Ishikawa (cell line): Measurements from ENCODE around the gene GZMA.

Experiments
- CREB1 ChIP-seq: IDR thresholded peaks from 2 replicates; pipeline ENCODE4 v1.6.1; 2012; ENCODE audit warnings: low read depth
- EGR1 ChIP-seq: IDR thresholded peaks from 2 replicates; pipeline ENCODE4 v1.6.1; 2012
- EP300 ChIP-seq: IDR thresholded peaks from 2 replicates; pipeline ENCODE4 v1.6.1; 2012; ENCODE audit warnings: borderline replicate concordance
- FOXM1 ChIP-seq: IDR thresholded peaks from 2 replicates; pipeline ENCODE4 v1.6.1; 2012; ENCODE audit warnings: low read depth, borderline replicate concordance
- MAX ChIP-seq: IDR thresholded peaks from 2 replicates; pipeline ENCODE4 v1.6.1; 2012
- NFIC ChIP-seq: IDR thresholded peaks from 2 replicates; pipeline ENCODE4 v1.6.1; 2012
- RAD21 ChIP-seq: IDR thresholded peaks from 2 replicates; pipeline ENCODE4 v1.6.1; 2012; ENCODE audit warnings: low read depth
- REST ChIP-seq: IDR thresholded peaks from 2 replicates; pipeline ENCODE4 v1.6.1; 2012; ENCODE audit warnings: low read depth, mild to moderate bottlenecking
- TCF12 ChIP-seq: IDR thresholded peaks from 2 replicates; pipeline ENCODE4 v1.6.1; 2012; ENCODE audit warnings: low read depth
- TEAD4 ChIP-seq: IDR thresholded peaks from 2 replicates; pipeline ENCODE4 v1.6.1; 2012
- USF1 ChIP-seq: IDR thresholded peaks from 2 replicates; pipeline ENCODE4 v1.6.1; 2012
- YY1 ChIP-seq: IDR thresholded peaks from 2 replicates; pipeline ENCODE4 v1.6.1; 2012; ENCODE audit warnings: low read depth
- ZBTB7A ChIP-seq: IDR thresholded peaks from 2 replicates; pipeline ENCODE4 v1.6.1; 2012; ENCODE audit warnings: low read depth

- TF ChIP-seq FOXM1 (no peak), MAX (no peak), EP300 (no peak), CREB1 (no peak), RAD21 (no peak), USF1 (no peak), EGR1 (no peak), TCF12 (no peak), TEAD4 (no peak), ZBTB7A (no peak), NFIC (no peak), YY1 (no peak), REST (no peak)
Measured at GRCh38 chr5:55104036-55104772, 1.8 kb downstream of the GZMA start.
